ENCODE data around the gene PRKCA.
"Not testable (repeated sequence)": the region's sequence is repeated elsewhere in the genome, so short reads cannot be mapped to it uniquely, and the experiment has no call there.

PRKCA gene

DNA sequence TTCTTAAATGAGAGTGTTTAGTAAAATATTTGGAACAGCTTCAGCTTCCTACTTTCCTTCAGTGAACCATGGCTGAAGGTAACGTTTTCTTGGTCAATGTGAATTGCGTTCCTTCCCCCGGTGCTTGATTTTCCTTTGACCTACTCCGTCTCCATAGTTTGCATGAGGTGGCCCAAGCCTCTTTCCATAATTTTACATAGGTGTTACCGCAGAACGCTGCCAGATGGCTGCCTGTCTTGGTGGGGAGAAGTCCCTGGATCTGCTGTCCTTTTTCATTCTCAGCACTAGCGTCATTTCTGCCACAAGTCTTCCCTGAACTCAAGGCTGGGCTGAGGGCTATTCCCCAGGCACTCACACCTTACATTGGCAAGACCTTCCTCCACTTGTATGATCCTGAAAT, 178.4 kb downstream of the PRKCA start:
- no peak for DNase-seq (ENCODE audit: low read depth in 4 of 4, low spot score in 1 of 4)

DNA sequence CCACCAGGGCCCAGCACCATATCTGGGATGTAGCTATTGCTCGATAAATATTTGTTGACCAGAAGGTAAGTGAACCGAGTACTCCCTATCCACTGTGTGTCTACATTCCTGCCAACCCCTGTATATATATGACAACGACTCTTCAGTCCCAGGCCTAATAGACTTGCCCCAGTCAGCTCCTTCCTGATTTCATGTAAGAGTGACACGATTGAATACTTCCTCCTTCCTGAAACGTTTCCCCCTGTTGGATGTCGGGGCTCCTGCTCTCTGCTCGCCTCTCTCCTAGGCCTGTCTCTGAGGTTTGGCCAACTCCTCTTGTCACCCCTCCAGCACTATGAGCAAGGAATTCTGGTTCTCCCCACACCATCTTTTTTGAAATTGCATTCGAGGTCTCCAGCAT, 178.9 kb downstream of the PRKCA start:
- no peak for DNase-seq (ENCODE audit: low read depth in 4 of 4, low spot score in 1 of 4)

DNA sequence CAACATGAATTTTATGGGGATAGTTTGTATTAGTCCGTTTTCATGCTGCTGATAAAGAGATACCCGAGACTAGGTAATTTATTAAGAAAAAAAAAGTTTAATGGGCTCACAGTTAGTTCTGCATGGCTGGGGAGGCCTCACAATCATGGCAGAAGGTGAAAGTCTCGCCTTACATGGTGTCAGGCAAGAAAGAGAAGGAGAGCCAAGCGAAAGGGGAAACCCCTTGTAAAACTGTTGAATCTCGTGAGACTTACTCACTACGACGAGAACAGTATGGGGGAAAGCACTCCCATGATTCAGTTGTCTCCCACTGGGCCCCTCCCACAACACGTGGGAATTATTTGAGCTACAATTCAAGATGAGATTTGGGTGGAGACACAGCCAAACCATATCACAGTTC, 181.5 kb downstream of the PRKCA start:
- DNase-seq (ENCODE audit: low read depth in 4 of 4, low spot score in 1 of 4) = no peak

DNA sequence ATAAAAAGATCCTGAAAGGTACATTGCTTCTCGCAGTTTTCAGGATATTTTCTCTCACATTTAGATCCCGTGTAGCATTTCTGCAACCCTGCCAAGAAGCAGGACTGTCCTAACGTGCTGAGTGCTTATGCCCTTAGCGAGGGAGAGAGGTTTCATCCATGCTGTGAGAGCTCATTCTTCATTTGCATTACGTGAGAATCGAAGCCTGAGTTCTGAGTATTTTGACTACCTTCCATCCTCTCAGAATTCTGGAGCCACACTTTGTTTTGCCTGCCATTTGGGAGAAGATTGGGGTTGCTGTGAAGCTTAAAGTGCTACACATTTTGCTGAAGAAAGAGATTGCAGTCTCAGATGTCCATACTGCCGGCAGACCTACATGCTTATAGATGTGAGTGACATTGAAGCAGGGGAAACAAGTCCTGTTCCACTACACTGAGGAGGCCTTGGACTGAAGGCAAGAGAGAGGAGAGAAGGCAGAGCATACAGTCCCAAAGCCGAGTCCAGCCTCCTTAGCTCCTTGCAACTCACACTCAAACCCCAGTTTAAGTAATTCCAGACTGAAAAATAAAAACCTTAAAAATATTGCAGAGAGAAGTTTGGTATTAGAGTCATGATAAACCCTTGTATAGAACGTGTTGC, 183.0 kb downstream of the PRKCA start:
- no peak for DNase-seq (ENCODE audit: low read depth in 4 of 4, low spot score in 1 of 4)

DNA sequence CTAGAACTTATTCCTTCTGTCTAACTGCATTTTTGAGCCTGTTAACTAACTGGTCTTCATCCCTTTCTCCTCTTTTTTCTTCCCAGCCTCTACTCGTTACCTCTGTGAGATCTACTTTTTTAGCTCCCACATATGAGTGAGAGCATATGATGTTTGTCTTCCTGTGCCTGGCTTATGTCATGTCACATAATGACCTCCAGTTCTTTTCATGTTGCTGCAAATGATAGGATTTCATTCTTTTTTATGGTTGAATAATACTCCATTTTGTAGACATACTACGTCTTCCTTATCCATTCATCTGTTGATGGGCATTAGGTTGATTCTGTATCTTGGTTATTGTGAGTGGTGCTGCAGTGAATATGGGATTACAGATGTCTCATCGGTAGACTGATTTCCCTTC, 184.7 kb downstream of the PRKCA start:
- no peak for DNase-seq (ENCODE audit: low read depth in 4 of 4, low spot score in 1 of 4)

DNA sequence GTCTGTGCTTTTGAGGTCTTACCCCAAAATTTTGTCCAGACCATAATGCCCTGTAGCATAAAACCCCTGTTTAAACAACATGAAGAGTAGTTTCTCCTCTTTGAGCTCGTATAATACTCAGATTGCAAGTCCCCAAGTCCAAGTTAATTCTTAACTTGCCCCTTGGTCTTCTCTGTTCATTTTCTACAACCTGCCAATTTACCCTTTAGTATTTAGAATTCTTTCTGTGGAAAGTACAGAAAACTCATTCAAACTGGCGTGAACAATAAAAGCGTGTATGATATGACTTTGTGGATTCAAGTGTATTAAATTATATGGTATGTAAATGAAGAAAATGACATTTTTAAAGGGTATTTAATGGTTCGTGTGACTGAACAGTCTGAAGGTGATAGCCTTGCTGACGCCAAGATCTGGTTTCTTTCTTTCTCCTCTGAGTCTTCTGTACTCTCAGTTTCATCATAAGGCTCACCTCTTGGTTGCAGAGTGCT, 185.6 kb downstream of the PRKCA start:
- DNase-seq (ENCODE audit: low read depth in 4 of 4, low spot score in 1 of 4) = no peak

DNA sequence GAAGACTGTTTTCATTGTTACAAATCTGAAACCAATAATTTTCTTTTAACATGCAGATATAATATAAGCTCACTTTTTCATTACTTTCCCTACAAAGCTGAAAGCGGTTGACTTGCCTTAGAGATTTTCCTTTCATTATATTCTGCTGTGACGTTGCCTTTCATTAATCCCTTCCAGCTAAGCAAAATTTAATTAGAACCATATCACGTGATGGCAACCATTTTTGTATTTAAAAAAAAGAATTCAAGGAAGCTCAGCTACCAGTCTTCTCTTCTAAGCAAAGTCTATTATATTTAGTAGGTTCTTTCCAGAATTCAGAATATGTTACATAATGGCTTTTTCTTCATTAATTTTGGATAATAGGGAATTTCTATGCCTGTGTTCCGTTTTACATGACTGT, 186.5 kb downstream of the PRKCA start:
- DNase-seq (ENCODE audit: low read depth in 4 of 4, low spot score in 1 of 4) = no peak

DNA sequence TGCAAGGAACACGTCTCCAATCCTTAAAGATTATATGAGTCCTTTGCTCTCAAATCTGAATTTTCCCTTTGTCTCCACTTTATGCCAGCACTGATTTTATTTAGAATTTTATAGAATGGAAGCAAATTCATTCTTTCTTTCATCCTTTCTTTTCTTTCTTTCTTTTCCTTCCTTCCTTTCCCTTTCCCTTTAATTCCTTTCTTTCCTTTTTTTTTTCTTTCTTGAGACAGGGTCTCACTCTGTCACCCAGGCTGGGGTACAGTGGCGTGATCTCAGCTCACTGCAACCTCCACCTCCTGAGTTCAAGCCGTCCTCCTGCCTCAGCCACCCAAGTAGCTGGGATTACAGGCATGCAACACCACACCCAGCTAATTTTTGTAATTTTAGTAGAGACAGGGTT, 187.2 kb downstream of the PRKCA start:
- DNase-seq (ENCODE audit: low read depth in 4 of 4, low spot score in 1 of 4) = not testable (repeated sequence)

DNA sequence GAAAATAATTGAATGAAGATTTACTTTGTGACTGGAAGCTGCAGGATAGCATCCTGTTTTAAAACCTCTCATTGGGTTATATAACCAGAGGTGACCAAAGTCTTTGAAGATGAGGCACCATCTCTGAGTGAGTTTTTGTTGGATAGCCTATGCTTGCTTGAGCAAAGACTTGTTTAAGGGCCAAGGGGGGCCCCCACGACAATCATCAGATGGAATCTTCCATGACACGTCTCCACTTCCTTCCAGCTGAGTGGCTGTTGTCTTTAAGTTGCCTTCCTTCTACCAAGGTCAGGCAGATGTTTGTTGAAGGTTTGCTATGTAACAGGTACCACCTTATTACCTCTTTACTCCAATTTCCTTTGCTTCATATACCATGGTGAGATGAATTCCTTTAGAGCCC, 188.8 kb downstream of the PRKCA start:
- no peak for DNase-seq (ENCODE audit: low read depth in 4 of 4, low spot score in 1 of 4)

DNA sequence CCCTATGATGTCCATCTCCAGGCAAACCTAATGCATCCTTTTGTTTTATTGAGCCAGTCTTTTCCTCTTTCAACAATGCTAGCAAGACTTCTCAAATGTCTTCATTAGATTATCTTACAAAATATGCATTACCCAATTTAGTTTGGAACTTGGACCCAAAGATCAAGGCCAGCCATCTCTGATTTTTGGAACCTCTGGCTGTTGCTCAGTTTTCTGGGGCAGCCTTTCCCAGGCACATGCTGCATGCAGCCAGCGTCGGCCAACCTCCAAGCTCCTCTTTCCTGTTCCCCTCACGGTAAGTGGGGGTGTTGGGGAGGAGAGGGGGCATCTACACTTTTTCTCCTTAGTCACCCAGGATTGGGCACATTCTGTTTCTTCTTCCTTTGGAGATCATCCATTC, 189.3 kb downstream of the PRKCA start:
- DNase-seq (ENCODE audit: low read depth in 4 of 4, low spot score in 1 of 4) = no peak

DNA sequence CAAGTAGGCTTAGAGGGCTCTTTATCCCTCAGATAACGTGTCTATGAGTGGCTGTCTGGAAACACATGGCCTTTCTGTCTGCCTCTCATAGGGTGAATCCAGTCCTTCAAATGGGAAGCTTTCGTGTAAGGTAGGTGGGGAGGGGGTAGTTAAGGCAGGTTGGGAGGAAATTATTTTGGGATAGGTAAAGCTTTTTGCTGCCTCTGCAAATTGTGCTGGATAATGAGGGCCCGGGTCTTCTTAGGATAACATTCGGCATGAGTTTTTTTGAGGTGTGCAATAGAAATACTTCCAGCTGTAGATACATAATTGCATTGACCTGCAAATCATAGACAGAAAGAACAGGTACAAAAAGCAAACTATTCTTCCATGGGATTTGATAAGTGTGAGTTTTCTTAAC, 189.7 kb downstream of the PRKCA start:
- no peak for DNase-seq (ENCODE audit: low read depth in 4 of 4, low spot score in 1 of 4)

DNA sequence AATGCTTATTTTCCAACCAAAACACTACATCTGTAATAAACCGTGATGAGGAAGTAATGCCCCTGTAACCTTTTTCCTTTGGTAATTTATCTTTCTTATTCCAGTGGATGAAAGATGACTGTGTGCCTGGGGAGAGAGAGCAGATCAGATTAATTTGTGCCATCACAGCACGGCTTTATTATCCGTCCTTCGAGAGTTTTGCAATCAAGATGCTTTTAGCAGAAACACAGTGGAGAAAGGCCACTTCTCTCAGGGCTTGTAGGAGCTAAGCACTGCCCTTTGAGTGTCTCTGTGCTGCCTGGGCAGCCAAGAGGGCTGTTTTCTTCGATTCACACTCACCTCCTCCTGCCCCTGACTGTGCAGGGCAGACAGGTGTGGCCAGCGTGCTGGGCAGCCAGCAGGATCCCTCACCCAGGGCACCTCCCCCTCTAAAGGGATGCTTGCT, 190.2 kb downstream of the PRKCA start:
- DNase-seq (ENCODE audit: low read depth in 4 of 4, low spot score in 1 of 4) = no peak

DNA sequence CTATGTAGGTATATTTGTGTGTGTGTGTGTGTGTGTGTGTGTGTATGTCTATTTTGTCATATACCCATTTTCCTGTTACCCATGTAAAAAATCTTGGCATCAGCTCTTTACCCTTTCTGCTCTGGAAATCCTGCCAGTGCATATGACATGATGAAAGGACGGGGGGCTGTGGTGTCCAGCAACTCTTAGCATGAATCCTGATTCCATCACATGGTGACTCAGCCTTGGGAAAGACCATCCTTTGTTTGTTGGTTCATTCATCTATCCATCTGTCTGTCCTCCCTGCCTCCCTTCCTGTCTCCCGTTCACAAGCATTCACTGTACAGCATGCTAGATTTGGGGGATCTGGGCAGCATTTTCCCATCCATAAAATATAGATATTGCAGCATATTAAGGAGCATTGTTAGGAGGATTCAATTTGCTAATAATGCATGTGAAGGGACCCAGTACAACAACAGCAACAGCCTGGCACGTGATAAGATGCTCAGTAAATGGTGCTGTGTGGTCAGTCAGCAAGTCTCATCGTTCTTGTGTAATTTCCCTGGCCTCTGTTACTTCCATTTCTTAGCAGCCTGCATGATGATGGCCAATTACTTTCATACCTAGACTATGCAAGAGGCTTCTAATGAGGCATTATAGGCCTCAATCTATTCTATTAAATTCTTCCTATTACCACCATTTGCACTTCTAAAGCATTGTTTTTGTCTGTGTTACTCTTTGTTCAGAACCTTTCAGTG, 191.0 kb downstream of the PRKCA start:
- DNase-seq (ENCODE audit: low read depth in 4 of 4, low spot score in 1 of 4) = no peak

DNA sequence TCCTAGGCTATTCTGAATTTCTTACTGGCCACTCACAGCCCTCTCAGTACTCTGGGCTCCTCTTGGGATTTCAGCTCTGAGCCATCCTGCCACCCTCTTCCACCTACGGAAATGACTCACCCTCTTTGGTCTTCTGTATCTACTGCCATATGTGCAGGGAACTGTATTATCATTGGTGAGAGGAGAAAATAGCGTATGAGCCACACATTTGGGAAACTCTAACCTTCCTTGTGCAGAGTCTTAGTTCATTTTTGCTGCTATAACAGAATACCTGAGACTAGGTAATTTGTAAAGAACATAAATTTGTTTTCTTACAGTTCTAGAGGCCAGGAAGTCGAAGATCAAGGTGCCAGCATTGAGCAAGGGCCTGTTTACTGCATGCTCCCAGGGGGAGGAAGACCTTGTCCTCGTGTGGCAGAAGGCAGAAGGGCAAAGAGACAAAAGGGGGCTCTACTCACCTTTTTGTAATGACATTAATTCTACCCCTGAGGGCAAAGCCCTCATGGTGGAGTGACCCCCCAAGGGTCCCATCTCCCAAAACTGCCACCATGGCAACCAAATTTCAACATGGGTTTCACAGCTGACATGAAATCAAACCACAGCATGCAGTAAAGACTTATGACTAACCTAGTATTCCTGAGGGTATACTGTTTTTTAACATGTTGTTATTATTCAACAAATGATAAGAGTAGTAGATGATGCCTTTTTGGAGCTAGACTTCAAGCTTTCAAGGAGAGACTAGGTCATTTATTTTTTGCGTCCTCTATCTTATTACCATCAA, 191.8 kb downstream of the PRKCA start:
- no peak for DNase-seq (ENCODE audit: low read depth in 4 of 4, low spot score in 1 of 4)

DNA sequence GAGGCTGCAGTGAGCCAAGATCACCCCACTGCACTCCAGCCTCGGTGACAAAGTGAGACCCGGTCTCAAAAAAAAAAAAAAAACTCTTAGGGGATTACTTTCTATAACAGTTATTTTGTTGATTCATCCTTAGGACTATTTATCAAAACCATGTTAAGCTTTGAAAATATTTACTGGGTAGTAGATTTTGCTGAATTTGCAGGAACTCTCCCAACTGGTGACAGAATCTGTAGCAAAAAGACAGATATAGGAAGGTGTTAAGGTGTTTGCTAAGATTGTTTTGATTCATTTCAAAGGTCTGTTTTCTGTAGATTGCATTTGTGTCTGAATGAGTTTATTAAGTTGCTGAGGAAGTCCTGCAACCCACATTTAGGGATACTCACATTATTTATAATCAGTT, 192.6 kb downstream of the PRKCA start:
- no peak for DNase-seq (ENCODE audit: low read depth in 4 of 4, low spot score in 1 of 4)

DNA sequence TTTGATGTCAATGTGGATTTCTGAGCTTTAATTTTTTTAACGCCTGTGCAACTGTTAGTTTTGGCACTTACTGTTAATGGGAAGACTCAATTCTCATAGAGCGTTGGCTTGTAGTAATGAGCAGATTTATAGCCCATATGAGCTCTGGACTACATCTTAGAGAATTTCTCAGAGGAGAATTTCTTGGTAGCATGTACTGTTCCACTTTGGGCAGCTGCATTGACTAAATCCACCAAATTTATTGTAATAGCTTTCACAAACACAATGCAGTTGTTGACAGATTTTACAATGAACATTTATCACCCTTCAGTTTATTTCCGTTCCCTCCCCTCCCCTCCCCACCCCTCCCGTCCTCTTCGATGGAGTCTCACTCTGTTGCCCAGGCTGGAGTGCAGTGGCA, 193.9 kb downstream of the PRKCA start:
- DNase-seq (ENCODE audit: low read depth in 4 of 4, low spot score in 1 of 4) = no peak

DNA sequence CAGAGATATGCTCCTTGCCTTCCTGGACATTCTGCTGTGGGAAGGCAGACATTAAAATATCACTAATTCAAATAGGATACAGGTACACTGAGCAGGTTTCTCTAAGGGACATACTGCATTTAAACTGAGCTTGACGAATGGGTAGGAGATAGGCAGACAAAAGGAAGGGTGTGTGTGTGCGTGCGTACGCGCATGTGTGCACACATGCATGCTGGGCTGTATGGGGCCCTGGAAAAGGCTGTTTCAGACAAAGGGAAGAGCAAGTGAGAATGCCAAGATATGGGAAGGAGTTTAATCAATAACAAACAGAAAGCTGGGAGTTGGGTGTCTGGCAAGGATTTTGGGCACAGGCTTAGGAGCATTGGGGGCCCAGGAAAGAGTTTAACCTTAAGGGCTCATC, 196.2 kb downstream of the PRKCA start:
- DNase-seq (ENCODE audit: low read depth in 4 of 4, low spot score in 1 of 4) = no peak

DNA sequence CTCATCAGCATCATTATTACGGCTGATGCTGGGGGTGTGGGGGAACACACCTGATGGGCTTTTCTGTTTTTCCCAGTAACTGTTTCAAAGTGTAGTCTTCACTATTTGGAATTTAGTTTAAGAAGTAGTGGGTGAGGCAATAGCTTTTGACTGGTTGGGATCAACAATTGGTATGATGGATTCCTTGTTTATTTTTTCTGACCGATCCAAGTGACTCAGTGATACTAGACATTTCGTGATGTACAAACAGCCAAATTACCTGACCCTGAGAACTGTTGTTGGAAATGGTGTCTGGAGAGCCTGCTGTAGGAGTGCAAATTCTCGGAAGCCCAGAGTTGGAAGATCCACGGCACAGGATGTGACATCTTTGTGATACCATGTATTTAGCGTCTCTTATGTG, 204.2 kb downstream of the PRKCA start:
- no peak for DNase-seq (ENCODE audit: low read depth in 4 of 4, low spot score in 1 of 4)

DNA sequence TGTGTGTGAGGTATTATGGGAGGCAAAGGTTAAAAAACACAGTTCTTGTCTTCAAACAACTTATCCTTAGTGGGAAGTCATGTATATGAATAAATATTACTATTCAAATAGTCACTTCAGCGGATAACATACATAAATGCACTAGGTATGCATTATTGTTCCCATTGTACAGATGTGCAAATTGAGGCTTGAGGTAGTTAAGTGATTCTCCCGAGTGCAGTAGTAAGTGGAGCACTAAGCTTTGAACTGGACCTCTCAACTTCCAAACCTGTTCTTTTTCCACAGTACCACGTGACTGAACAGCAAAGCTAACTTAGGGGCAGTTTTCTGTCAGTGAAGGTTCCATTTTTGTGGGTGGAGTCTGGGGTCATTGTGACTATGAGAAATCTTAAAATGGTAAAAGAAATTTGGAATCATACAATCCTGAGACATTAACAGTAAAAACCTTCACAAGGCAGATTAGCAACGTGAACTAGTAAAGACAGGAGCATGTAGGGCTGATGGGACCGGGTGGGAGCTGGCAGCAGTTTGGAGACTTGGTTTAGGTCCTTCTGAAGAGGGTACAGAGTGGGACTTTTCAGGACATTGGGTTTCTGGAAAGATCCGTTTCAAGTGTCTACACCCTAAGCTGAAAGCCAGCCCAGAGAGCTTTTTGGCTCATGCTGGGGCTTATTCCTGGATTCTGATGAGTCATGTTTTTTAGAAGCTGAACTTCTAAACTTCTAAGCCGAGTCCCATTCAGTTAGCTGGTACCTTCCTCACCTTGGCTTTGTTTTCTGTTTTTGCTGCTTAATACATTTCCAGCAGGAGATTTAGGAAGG, 204.9 kb downstream of the PRKCA start:
- no peak for DNase-seq (ENCODE audit: low read depth in 4 of 4, low spot score in 1 of 4)

DNA sequence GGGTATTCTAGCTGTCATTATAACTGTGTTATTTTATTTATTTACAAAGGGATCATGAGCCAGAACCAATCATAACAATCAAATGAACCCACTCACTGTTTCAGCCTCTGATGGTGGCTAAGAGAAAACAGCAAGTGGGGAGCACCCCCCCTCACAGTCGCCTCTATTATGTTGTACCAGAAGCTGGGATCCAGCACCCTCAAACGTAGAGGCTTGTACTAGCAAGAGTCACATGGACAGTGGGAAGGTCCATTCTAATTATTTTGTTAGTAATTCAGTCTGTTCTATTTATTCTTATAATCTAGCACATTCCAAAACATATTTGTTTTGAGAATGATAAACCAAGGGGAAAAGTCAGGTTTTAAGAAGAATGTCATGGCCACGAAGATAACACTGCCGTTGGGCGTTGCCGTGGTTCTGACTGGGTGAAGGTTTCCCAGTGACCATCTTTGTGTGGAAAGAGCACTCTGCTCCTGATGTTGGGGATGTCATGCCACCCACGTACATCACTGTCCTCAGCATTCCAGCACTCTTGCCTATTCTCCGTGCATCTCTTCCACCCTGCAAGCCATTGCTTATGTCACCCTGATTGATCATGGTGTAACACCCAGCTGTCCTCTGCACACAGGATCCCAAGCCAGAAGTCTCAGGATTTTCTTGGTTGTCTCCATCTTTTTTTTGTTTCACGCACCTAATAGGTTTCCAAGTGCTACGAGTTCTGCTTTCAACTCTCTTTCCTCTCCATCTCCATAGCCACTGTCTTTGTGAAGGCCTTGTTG, 205.8 kb downstream of the PRKCA start:
- DNase-seq (ENCODE audit: low read depth in 4 of 4, low spot score in 1 of 4) = no peak

Data from stimulated activated CD4-positive, alpha-beta T cell treated with anti-CD3 and anti-CD28 coated beads, Interleukin-1b, Interleukin-23, amount 100 ng/mL, for 24 hours (primary cell).